ENCODE results near the gene CD302. TPM values are rescaled to one million over a fixed set of nuclear protein-coding genes. Genes with fewer than 3 reads are reported as not detected.
"Not testable (repeated sequence)": the region's sequence is repeated elsewhere in the genome, so short reads cannot be mapped to it uniquely, and the experiment has no call there.

Gene CD302
- total RNA-seq, 2 donors from 2014 or later: 30.0 to 31.1 TPM

- ATAC-seq (no peak), DNase-seq (no peak)
- no peaks in the 10 kb centered on the region for H3K36me3 ChIP-seq (replicated peaks in 1 of 2; ENCODE audit: insufficient read depth in 1 of 2, low read depth in 2 of 2)
- no peak for TF ChIP-seq CTCF (IDR thresholded peaks at IDR 0.05)
- TF ChIP-seq POLR2A (IDR thresholded peaks at IDR 0.05): no peak
- no peaks in the 10 kb centered on the region for H3K27me3 ChIP-seq
- no peak overlapping the region for H3K4me3 ChIP-seq
- no peak overlapping the region for H3K27ac ChIP-seq
- H3K4me1 ChIP-seq: peaks cover 4% of the 10 kb centered on the region
- 74 to 83% methylated on average over 3 of the region's 3 CpGs for WGBS, 2 donors
- intact Hi-C loops (cut with DNase I): no loop called here
- H3K9me3 ChIP-seq: no peaks in the 10 kb centered on the region
These were observed 9.8 kb downstream of the CD302 start for GRCh38 chr2:159788253-159788652.

DNA sequence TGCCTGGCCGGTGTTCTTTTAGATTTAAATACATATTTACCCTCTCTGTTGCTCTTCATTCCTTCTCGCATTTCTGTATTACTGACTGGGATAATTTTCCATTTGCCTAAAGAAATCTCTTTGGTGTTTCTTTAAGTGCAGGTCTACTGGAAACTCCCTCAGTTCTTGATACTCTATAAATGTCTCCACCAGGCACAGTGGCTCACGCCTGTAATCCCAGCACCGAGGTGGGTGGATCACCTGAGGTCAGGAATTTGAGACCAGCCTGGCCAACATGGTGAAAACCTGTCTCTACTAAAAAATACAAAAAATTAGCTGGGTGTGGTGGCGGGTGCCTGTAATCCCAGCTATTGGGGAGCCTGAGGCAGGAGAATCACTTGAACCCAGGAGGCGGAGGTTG is 10.4 kb downstream of the CD302 start:
- 91 to 92% methylated on average over 6 of the region's 6 CpGs for WGBS, 2 donors
- intact Hi-C loops (cut with DNase I); H3K9me3 ChIP-seq; ATAC-seq; DNase-seq; H3K27me3 ChIP-seq; H3K27ac ChIP-seq; H3K4me1 ChIP-seq; H3K36me3 ChIP-seq (replicated peaks in 1 of 2; ENCODE audit: insufficient read depth in 1 of 2, low read depth in 2 of 2); H3K4me3 ChIP-seq: not testable (repeated sequence)

- intact Hi-C loops (cut with DNase I): no loop called here
- Histone ChIP-seq H3K36me3 (replicated peaks in 1 of 2; ENCODE audit: insufficient read depth in 1 of 2, low read depth in 2 of 2) (no peaks in the 10 kb centered on the region), H3K4me3 (no peak overlapping the region), H3K9me3 (no peaks in the 10 kb centered on the region), H3K4me1 (peaks cover 4% of the 10 kb centered on the region), H3K27me3 (no peaks in the 10 kb centered on the region), H3K27ac (no peak overlapping the region)
- ATAC-seq: no peak
- TF ChIP-seq POLR2A (IDR thresholded peaks at IDR 0.05): no peak
- TF ChIP-seq CTCF (IDR thresholded peaks at IDR 0.05): no peak
- WGBS, 2 donors: 84 to 86% methylated on average over 2 of the region's 2 CpGs
- DNase-seq: no peak
These were observed 11.1 kb downstream of the CD302 start for GRCh38 chr2:159786938-159787337.

DNA sequence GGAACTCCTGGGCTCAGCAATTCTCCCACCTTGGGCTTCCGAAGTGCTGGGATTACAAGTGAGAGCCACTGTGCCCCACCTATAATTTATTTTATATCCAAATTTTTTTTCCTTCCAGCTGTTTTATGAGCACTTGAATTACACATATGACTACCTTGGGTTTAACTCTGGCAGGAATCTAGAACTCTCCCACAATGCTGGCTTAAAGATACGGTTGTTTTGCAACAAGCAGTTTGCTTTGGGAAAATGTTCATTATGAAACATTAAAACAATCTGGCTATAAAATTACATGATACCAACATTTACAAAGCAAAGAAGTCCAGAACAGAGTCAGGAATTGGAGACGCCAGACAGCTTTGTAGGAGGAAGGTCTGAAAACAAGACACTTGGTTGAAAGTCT is 12.8 kb downstream of the CD302 start:
- WGBS, 2 donors: 85 to 95% methylated on average over 3 of the region's 3 CpGs
- Histone ChIP-seq H3K4me1 (peaks cover under 1% of the 10 kb centered on the region), H3K36me3 (replicated peaks in 1 of 2; ENCODE audit: insufficient read depth in 1 of 2, low read depth in 2 of 2) (no peaks in the 10 kb centered on the region), H3K27me3 (no peaks in the 10 kb centered on the region), H3K27ac (no peak overlapping the region), H3K9me3 (no peaks in the 10 kb centered on the region), H3K4me3 (no peak overlapping the region)
- DNase-seq (no peak), ATAC-seq (no peak)
- TF ChIP-seq POLR2A (IDR thresholded peaks at IDR 0.05) (no peak), CTCF (IDR thresholded peaks at IDR 0.05) (no peak)
- intact Hi-C loops (cut with DNase I): no loop called here

DNA sequence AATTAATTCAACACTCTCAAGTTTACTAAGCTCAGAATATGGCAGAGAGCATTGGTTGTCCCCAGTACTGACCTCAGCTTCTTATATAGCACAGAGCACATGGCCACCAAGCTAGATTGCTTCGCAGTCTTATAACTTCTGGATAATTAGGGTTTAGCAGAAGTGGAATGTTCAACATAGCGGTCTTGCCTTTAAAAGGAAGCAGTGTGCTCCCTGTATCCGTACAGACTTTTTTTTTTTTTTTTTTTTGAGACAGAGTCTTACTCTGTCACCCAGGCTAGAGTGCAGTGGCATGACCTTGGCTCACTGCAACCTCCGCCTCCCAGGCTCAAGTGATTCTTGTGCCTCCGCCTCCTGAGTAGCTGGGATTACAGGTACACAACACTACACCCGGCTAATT is 13.3 kb downstream of the CD302 start:
- H3K36me3 ChIP-seq (replicated peaks in 1 of 2; ENCODE audit: insufficient read depth in 1 of 2, low read depth in 2 of 2); ATAC-seq; H3K9me3 ChIP-seq; H3K4me3 ChIP-seq; intact Hi-C loops (cut with DNase I); H3K27me3 ChIP-seq; H3K27ac ChIP-seq; DNase-seq; H3K4me1 ChIP-seq: not testable (repeated sequence)
- 72 to 80% methylated on average over 6 of the region's 6 CpGs for WGBS, 2 donors

DNA sequence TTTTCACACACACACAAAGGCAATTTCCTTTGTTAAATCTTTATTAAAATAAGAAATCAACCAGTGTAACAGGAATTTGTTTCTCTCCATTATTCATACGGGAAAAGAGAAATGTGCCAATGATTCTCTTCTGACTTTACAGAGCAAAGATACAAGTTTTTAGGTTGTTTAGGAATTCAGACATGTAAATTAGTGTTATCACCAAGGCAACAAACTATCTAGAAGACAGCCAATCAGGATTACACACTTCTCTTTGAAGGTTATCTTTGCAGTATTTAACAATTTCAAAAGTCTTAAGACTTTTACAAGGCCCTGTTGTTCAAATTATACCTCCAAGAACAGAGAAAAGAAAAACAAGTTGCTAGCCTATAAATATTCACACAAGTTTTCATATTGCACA is 14.5 kb downstream of the CD302 start:
- Histone ChIP-seq H3K27ac (no peak overlapping the region), H3K9me3 (no peaks in the 10 kb centered on the region), H3K4me1 (peaks cover 5% of the 10 kb centered on the region), H3K27me3 (no peaks in the 10 kb centered on the region), H3K36me3 (replicated peaks in 1 of 2; ENCODE audit: insufficient read depth in 1 of 2, low read depth in 2 of 2) (no peaks in the 10 kb centered on the region), H3K4me3 (no peak overlapping the region)
- ATAC-seq (no peak), DNase-seq (no peak)
- intact Hi-C loops (cut with DNase I): no loop called here
- no peak for TF ChIP-seq POLR2A (IDR thresholded peaks at IDR 0.05)
- no peak for TF ChIP-seq CTCF (IDR thresholded peaks at IDR 0.05)
- WGBS, 2 donors: 45 to 54% methylated on average over 1 of the region's 1 CpG

All from body of pancreas (tissue), 4 donors.